SK-N-SH (cell line): ENCODE results near the gene SUPT4H1.

ENCODE experiments used
- ELF1 ChIP-seq: IDR thresholded peaks from 2 replicates; pipeline ENCODE4 v1.4.0; 2012
- JUND ChIP-seq: IDR thresholded peaks from 2 replicates; pipeline ENCODE4 v1.4.0; 2012
- MXI1 ChIP-seq: IDR thresholded peaks from 2 replicates; pipeline ENCODE4 v1.6.1; 2012; ENCODE audit warnings: mild to moderate bottlenecking, low read depth, low read length, improper control_type of control experiment
- NFIC ChIP-seq: IDR thresholded peaks from 2 replicates; pipeline ENCODE4 v1.4.0; 2012; ENCODE audit warnings: borderline replicate concordance
- RCOR1 ChIP-seq: fragments of 150-350 bp; IDR thresholded peaks from 2 replicates; pipeline ENCODE4 v1.6.1; 2017; ENCODE audit warnings: antibody characterized with exemption, low read length
- SIN3A ChIP-seq: IDR thresholded peaks from 2 replicates; pipeline ENCODE4 v1.6.1; 2012; ENCODE audit warnings: low read depth, mild to moderate bottlenecking, low read length, moderate library complexity, borderline replicate concordance
- TAF1 ChIP-seq: IDR thresholded peaks from 2 replicates; pipeline ENCODE4 v1.6.1; 2012; ENCODE audit warnings: low read depth, mild to moderate bottlenecking, low read length, moderate library complexity, borderline replicate concordance
- YY1 ChIP-seq: IDR thresholded peaks from 2 replicates; pipeline ENCODE4 v1.4.0; 2012; ENCODE audit warnings: low read depth, mild to moderate bottlenecking
- TF ChIP-seq, protein P1 (sequence below): fragments of 200-600 bp; sonication (generic); IDR thresholded peaks from 2 replicates; pipeline ENCODE4 v1.6.1; 2017; ENCODE audit warnings: antibody characterized with exemption, mild to moderate bottlenecking, moderate library complexity
- TF ChIP-seq, protein P2 (sequence below): IDR thresholded peaks from 2 replicates; pipeline ENCODE4; 2012
- TF ChIP-seq, protein P3 (sequence below): IDR thresholded peaks from 2 replicates; pipeline ENCODE4 v1.4.0; 2012; ENCODE audit warnings: low read depth, borderline replicate concordance
- TF ChIP-seq, protein P4 (sequence below): IDR thresholded peaks from 2 replicates; pipeline ENCODE4 v1.4.0; 2012; ENCODE audit warnings: low read depth, borderline replicate concordance
- TF ChIP-seq, protein P5 (sequence below): IDR thresholded peaks from 2 replicates; pipeline ENCODE4 v1.6.1; 2012; ENCODE audit warnings: mild to moderate bottlenecking, low read depth, low read length, moderate library complexity

DNA sequence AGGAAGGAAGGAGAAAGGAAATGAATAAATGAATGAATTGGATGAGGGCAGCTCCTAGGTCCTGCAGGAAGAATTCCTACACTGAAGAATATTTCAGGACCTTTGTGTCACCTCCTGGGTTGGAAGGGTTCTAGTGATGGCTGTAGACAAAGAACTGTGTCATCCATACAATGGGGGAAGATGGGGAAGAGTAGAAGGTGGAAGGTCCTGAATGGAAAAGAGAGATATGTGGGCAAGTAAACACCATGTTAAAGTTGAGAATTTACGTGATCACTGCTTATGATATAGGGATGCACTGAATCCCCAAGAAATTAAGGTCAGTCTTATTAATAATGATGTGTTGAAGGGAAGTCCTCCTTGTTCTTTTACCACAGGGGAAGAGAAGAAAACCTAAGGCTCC, 4.2 kb upstream of the SUPT4H1 start:
- TF ChIP-seq, protein P1, sequence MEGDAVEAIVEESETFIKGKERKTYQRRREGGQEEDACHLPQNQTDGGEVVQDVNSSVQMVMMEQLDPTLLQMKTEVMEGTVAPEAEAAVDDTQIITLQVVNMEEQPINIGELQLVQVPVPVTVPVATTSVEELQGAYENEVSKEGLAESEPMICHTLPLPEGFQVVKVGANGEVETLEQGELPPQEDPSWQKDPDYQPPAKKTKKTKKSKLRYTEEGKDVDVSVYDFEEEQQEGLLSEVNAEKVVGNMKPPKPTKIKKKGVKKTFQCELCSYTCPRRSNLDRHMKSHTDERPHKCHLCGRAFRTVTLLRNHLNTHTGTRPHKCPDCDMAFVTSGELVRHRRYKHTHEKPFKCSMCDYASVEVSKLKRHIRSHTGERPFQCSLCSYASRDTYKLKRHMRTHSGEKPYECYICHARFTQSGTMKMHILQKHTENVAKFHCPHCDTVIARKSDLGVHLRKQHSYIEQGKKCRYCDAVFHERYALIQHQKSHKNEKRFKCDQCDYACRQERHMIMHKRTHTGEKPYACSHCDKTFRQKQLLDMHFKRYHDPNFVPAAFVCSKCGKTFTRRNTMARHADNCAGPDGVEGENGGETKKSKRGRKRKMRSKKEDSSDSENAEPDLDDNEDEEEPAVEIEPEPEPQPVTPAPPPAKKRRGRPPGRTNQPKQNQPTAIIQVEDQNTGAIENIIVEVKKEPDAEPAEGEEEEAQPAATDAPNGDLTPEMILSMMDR = no peak
- TF ChIP-seq ELF1 (no peak), TAF1 (no peak), JUND (no peak), NFIC (no peak), RCOR1 (no peak), SIN3A (no peak), MXI1 (no peak), YY1 (no peak)
- TF ChIP-seq, protein P2, sequence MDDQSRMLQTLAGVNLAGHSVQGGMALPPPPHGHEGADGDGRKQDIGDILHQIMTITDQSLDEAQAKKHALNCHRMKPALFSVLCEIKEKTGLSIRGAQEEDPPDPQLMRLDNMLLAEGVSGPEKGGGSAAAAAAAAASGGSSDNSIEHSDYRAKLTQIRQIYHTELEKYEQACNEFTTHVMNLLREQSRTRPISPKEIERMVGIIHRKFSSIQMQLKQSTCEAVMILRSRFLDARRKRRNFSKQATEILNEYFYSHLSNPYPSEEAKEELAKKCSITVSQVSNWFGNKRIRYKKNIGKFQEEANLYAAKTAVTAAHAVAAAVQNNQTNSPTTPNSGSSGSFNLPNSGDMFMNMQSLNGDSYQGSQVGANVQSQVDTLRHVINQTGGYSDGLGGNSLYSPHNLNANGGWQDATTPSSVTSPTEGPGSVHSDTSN = no peak
- TF ChIP-seq, protein P3, sequence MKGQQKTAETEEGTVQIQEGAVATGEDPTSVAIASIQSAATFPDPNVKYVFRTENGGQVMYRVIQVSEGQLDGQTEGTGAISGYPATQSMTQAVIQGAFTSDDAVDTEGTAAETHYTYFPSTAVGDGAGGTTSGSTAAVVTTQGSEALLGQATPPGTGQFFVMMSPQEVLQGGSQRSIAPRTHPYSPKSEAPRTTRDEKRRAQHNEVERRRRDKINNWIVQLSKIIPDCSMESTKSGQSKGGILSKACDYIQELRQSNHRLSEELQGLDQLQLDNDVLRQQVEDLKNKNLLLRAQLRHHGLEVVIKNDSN = no peak
- TF ChIP-seq, protein P4, sequence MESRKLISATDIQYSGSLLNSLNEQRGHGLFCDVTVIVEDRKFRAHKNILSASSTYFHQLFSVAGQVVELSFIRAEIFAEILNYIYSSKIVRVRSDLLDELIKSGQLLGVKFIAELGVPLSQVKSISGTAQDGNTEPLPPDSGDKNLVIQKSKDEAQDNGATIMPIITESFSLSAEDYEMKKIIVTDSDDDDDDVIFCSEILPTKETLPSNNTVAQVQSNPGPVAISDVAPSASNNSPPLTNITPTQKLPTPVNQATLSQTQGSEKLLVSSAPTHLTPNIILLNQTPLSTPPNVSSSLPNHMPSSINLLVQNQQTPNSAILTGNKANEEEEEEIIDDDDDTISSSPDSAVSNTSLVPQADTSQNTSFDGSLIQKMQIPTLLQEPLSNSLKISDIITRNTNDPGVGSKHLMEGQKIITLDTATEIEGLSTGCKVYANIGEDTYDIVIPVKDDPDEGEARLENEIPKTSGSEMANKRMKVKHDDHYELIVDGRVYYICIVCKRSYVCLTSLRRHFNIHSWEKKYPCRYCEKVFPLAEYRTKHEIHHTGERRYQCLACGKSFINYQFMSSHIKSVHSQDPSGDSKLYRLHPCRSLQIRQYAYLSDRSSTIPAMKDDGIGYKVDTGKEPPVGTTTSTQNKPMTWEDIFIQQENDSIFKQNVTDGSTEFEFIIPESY = no peak
- TF ChIP-seq, protein P5, sequence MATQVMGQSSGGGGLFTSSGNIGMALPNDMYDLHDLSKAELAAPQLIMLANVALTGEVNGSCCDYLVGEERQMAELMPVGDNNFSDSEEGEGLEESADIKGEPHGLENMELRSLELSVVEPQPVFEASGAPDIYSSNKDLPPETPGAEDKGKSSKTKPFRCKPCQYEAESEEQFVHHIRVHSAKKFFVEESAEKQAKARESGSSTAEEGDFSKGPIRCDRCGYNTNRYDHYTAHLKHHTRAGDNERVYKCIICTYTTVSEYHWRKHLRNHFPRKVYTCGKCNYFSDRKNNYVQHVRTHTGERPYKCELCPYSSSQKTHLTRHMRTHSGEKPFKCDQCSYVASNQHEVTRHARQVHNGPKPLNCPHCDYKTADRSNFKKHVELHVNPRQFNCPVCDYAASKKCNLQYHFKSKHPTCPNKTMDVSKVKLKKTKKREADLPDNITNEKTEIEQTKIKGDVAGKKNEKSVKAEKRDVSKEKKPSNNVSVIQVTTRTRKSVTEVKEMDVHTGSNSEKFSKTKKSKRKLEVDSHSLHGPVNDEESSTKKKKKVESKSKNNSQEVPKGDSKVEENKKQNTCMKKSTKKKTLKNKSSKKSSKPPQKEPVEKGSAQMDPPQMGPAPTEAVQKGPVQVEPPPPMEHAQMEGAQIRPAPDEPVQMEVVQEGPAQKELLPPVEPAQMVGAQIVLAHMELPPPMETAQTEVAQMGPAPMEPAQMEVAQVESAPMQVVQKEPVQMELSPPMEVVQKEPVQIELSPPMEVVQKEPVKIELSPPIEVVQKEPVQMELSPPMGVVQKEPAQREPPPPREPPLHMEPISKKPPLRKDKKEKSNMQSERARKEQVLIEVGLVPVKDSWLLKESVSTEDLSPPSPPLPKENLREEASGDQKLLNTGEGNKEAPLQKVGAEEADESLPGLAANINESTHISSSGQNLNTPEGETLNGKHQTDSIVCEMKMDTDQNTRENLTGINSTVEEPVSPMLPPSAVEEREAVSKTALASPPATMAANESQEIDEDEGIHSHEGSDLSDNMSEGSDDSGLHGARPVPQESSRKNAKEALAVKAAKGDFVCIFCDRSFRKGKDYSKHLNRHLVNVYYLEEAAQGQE = no peak
